ENCODE data around the gene ST8SIA2. TPM values are rescaled to one million over a fixed set of nuclear protein-coding genes. Genes with fewer than 3 reads are reported as not detected.
"Not testable (repeated sequence)": the region's sequence is repeated elsewhere in the genome, so short reads cannot be mapped to it uniquely, and the experiment has no call there.

Gene ST8SIA2
- total RNA-seq, 4 donors from 2014 or later: not detected

GRCh38 chr15:92471288-92471687 lies 77.6 kb downstream of the ST8SIA2 start:
- H3K36me3 ChIP-seq: no peaks in the 10 kb centered on the region
- H3K4me3 ChIP-seq: no peak overlapping the region
- TF ChIP-seq POLR2A (IDR thresholded peaks at IDR 0.05) (no peak), CTCF (IDR thresholded peaks at IDR 0.05) (no peak)
- H3K9me3 ChIP-seq: no peaks in the 10 kb centered on the region
- H3K4me1 ChIP-seq: no peaks in the 10 kb centered on the region
- no peak for DNase-seq
- H3K27me3 ChIP-seq: no peaks in the 10 kb centered on the region
- no peak overlapping the region for H3K27ac ChIP-seq

- Histone ChIP-seq H3K27me3 (no peaks in the 10 kb centered on the region), H3K27ac (no peak overlapping the region), H3K4me1 (no peaks in the 10 kb centered on the region), H3K36me3 (no peaks in the 10 kb centered on the region), H3K9me3 (no peaks in the 10 kb centered on the region), H3K4me3 (no peak overlapping the region)
- no peak for DNase-seq
- no peak for TF ChIP-seq POLR2A (IDR thresholded peaks at IDR 0.05)
- TF ChIP-seq CTCF (IDR thresholded peaks at IDR 0.05): no peak
Measured at GRCh38 chr15:92473756-92474155, 80.1 kb downstream of the ST8SIA2 start.

GRCh38 chr15:92479730-92480129 lies 86.0 kb downstream of the ST8SIA2 start:
- DNase-seq, H3K9me3 ChIP-seq, H3K36me3 ChIP-seq, H3K27me3 ChIP-seq, H3K27ac ChIP-seq, H3K4me3 ChIP-seq, H3K4me1 ChIP-seq: not testable (repeated sequence)

- H3K27ac ChIP-seq: no peak overlapping the region
- no peaks in the 10 kb centered on the region for H3K36me3 ChIP-seq
- no peaks in the 10 kb centered on the region for H3K4me1 ChIP-seq
- H3K9me3 ChIP-seq: no peaks in the 10 kb centered on the region
- H3K4me3 ChIP-seq: no peak overlapping the region
- no peak for TF ChIP-seq POLR2A (IDR thresholded peaks at IDR 0.05)
- TF ChIP-seq CTCF (IDR thresholded peaks at IDR 0.05): no peak
- DNase-seq: no peak
- H3K27me3 ChIP-seq: no peaks in the 10 kb centered on the region
Measured at GRCh38 chr15:92480361-92480760, 86.7 kb downstream of the ST8SIA2 start.

GRCh38 chr15:92485441-92485840 lies 91.8 kb downstream of the ST8SIA2 start:
- Histone ChIP-seq H3K4me1 (no peaks in the 10 kb centered on the region), H3K27me3 (no peaks in the 10 kb centered on the region), H3K9me3 (no peaks in the 10 kb centered on the region), H3K27ac (no peak overlapping the region), H3K36me3 (no peaks in the 10 kb centered on the region), H3K4me3 (no peak overlapping the region)
- TF ChIP-seq POLR2A (IDR thresholded peaks at IDR 0.05) (no peak), CTCF (IDR thresholded peaks at IDR 0.05) (no peak)
- no peak for DNase-seq

GRCh38 chr15:92492551-92493115 lies 99.0 kb downstream of the ST8SIA2 start:
- Histone ChIP-seq H3K36me3 (no peaks in the 10 kb centered on the region), H3K4me1 (no peaks in the 10 kb centered on the region), H3K27me3 (no peaks in the 10 kb centered on the region), H3K4me3 (no peak overlapping the region), H3K27ac (no peak overlapping the region), H3K9me3 (no peaks in the 10 kb centered on the region)
- TF ChIP-seq POLR2A (IDR thresholded peaks at IDR 0.05) (no peak), CTCF (IDR thresholded peaks at IDR 0.05) (no peak)
- no peak for DNase-seq

Data from Peyer's patch (tissue), 4 donors.